SK-N-SH (cell line): Measurements from ENCODE around the gene CNIH3.

Experiments used
- ELF1 ChIP-seq: IDR thresholded peaks from 2 replicates; pipeline ENCODE4 v1.4.0; 2012
- EP300 ChIP-seq, 2 experiments: IDR thresholded peaks; 2 replicates each; pipeline versions ENCODE4 v1.4.0 to v1.6.1; 2012; ENCODE audit warnings: borderline replicate concordance in 1 of 2, low read depth in 1 of 2, low read length in 1 of 2
- EZH2phosphoT487 ChIP-seq: fragments of 200-600 bp; sonication (generic); IDR thresholded peaks from 2 replicates; pipeline ENCODE4 v1.6.1; 2017; ENCODE audit warnings: low read depth, mixed run types, mild to moderate bottlenecking, antibody characterized with exemption, moderate library complexity, borderline replicate concordance
- GABPA ChIP-seq: IDR thresholded peaks from 2 replicates; pipeline ENCODE4 v1.4.0; 2012; ENCODE audit warnings: low read depth, mild to moderate bottlenecking
- JUND ChIP-seq: IDR thresholded peaks from 2 replicates; pipeline ENCODE4 v1.4.0; 2012
- POLR2AphosphoS5 ChIP-seq: IDR thresholded peaks from 2 replicates; pipeline ENCODE4 v1.6.1; 2012; ENCODE audit warnings: low read depth, low read length
- RAD21 ChIP-seq: IDR thresholded peaks from 2 replicates; pipeline ENCODE4 v1.6.1; 2012; ENCODE audit warnings: mild to moderate bottlenecking, low read length
- TF ChIP-seq, protein P1 (sequence below): fragments of 200-600 bp; sonication (generic); IDR thresholded peaks from 2 replicates; pipeline ENCODE4 v1.6.1; 2017; ENCODE audit warnings: antibody characterized with exemption, mild to moderate bottlenecking, moderate library complexity
- TF ChIP-seq, protein P2 (sequence below): IDR thresholded peaks from 2 replicates; pipeline ENCODE4 v1.4.0; 2012; ENCODE audit warnings: low read depth, borderline replicate concordance

DNA sequence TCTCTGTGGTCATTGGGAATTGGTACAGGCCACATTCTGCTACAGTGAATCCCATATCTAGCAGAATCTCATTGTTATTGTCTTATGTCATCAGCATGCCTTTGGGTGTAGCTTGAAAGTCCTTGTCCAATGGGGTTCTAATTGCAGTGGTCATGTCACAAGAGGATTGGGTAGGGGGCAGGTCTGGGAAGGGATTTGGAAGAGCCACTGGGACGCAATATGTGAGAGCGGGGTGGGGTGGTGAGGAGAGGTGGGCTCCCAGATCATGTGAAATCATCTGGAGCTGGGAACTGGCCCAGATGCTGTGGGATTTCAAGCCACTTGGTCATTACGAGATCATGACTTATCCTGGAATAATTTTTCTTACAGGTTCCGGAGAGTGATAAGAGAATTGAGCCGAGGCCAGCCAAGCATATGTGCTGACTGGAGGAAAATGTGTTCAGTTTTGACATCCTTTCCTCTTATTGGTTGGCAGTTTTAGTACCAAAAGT is 16.3 kb downstream of the CNIH3 start:
- TF ChIP-seq, protein P1, sequence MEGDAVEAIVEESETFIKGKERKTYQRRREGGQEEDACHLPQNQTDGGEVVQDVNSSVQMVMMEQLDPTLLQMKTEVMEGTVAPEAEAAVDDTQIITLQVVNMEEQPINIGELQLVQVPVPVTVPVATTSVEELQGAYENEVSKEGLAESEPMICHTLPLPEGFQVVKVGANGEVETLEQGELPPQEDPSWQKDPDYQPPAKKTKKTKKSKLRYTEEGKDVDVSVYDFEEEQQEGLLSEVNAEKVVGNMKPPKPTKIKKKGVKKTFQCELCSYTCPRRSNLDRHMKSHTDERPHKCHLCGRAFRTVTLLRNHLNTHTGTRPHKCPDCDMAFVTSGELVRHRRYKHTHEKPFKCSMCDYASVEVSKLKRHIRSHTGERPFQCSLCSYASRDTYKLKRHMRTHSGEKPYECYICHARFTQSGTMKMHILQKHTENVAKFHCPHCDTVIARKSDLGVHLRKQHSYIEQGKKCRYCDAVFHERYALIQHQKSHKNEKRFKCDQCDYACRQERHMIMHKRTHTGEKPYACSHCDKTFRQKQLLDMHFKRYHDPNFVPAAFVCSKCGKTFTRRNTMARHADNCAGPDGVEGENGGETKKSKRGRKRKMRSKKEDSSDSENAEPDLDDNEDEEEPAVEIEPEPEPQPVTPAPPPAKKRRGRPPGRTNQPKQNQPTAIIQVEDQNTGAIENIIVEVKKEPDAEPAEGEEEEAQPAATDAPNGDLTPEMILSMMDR, result no peak
- TF ChIP-seq EP300 (IDR thresholded peaks at IDR 0.05; ENCODE audit: borderline replicate concordance in 1 of 2, low read depth in 1 of 2, low read length in 1 of 2) (peak in 1 of 2 experiments; percentile 69; a peak in 2 of 4 replicates), RAD21 (no peak), EZH2phosphoT487 (no peak), GABPA (no peak), ELF1 (no peak), JUND (peak; percentile 77; the same call in 1 of the 2 replicates), POLR2AphosphoS5 (no peak)
- TF ChIP-seq, protein P2, sequence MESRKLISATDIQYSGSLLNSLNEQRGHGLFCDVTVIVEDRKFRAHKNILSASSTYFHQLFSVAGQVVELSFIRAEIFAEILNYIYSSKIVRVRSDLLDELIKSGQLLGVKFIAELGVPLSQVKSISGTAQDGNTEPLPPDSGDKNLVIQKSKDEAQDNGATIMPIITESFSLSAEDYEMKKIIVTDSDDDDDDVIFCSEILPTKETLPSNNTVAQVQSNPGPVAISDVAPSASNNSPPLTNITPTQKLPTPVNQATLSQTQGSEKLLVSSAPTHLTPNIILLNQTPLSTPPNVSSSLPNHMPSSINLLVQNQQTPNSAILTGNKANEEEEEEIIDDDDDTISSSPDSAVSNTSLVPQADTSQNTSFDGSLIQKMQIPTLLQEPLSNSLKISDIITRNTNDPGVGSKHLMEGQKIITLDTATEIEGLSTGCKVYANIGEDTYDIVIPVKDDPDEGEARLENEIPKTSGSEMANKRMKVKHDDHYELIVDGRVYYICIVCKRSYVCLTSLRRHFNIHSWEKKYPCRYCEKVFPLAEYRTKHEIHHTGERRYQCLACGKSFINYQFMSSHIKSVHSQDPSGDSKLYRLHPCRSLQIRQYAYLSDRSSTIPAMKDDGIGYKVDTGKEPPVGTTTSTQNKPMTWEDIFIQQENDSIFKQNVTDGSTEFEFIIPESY, result no peak
